SU-DHL-6 (cell line): ENCODE data around the gene CD160.

Experiments used
- EZH2phosphoT487 ChIP-seq: fragments of 200-600 bp; sonication (generic), shearing (Covaris generic); conservative IDR thresholded peaks from 2 replicates; pipeline ENCODE4 v1.6.1; 2018; ENCODE audit warnings: mild to moderate bottlenecking, antibody characterized with exemption, low read length, moderate library complexity, mixed read lengths
- TF ChIP-seq, protein P1 (sequence below): fragments of 200-600 bp; sonication (generic); IDR thresholded peaks from one replicate; pipeline ENCODE4 v1.5.1; 2017; ENCODE audit warnings: antibody characterized with exemption, mild to moderate bottlenecking, low read length, moderate library complexity; ENCODE audit not compliant: insufficient read depth, poor library complexity, severe bottlenecking

DNA sequence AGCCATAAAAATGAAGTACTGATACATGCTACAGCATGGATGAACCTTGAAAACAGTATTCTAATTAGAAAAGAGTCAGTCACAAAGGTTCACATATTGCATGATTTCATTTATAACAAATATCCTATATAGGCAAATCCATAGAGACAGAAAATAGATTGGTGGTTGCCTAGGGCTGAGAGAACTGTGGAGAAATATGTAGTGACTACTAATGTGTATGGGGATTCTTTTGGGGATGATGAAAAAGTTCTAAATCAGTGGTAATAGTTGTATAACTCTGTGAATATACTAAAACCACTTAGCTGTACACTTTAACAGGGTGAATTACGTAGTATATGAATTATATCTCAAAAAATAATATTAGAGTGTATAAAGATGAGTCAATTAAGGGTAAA is 58.8 kb downstream of the CD160 start:
- TF ChIP-seq, protein P1, sequence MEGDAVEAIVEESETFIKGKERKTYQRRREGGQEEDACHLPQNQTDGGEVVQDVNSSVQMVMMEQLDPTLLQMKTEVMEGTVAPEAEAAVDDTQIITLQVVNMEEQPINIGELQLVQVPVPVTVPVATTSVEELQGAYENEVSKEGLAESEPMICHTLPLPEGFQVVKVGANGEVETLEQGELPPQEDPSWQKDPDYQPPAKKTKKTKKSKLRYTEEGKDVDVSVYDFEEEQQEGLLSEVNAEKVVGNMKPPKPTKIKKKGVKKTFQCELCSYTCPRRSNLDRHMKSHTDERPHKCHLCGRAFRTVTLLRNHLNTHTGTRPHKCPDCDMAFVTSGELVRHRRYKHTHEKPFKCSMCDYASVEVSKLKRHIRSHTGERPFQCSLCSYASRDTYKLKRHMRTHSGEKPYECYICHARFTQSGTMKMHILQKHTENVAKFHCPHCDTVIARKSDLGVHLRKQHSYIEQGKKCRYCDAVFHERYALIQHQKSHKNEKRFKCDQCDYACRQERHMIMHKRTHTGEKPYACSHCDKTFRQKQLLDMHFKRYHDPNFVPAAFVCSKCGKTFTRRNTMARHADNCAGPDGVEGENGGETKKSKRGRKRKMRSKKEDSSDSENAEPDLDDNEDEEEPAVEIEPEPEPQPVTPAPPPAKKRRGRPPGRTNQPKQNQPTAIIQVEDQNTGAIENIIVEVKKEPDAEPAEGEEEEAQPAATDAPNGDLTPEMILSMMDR, result no peak
- TF ChIP-seq EZH2phosphoT487, result no peak
